ENCODE measurements around the gene PSME3. TPM values are rescaled to one million over a fixed set of nuclear protein-coding genes. Genes with fewer than 3 reads are reported as not detected.

The PSME3 gene
- total RNA-seq, 2 donors from 2014 or later: 153 to 178 TPM

- no peaks in the 10 kb centered on the region for H3K4me1 ChIP-seq (ENCODE audit: control insufficient read depth, insufficient read depth, low read length)
- no peak for TF ChIP-seq CTCF (conservative IDR thresholded peaks at IDR 0.05)
- WGBS, 2 experiments (ENCODE audit: insufficient coverage in 1 of 2, insufficient read length in 1 of 2): 94 to 96% methylated on average over 14 to 15 of the region's 15 CpGs
Measured at GRCh38 chr17:42852351-42852750, 19.2 kb downstream of the PSME3 start.

GRCh38 chr17:42853004-42853403, 19.8 kb downstream of the PSME3 start:
- Mint-ChIP-seq H3K27ac (no peak overlapping the region), H3K36me3 (ENCODE audit: low read depth) (no peaks in the 10 kb centered on the region), H3K27me3 (ENCODE audit: insufficient read depth) (no peaks in the 10 kb centered on the region), H3K9me3 (no peaks in the 10 kb centered on the region), H3K4me1 (peaks cover 1% of the 10 kb centered on the region), H3K4me3 (no peak overlapping the region)
- Histone ChIP-seq H3K4me3 (ENCODE audit: low read length) (no peak overlapping the region), H3K27ac (ENCODE audit: low read depth, low read length) (no peak overlapping the region), H3K9ac (ENCODE audit: extremely low read depth, low read length, poor library complexity, severe bottlenecking) (no peak overlapping the region), H3K27me3 (ENCODE audit: control insufficient read depth, insufficient read depth, low read length, poor library complexity, severe bottlenecking) (no peaks in the 10 kb centered on the region), H3K9me3 (ENCODE audit: control insufficient read depth, low read length) (no peaks in the 10 kb centered on the region), H3K36me3 (ENCODE audit: control insufficient read depth, insufficient read depth, low read length) (no peaks in the 10 kb centered on the region), H3K4me1 (ENCODE audit: control insufficient read depth, insufficient read depth, low read length) (no peaks in the 10 kb centered on the region)
- no peak for TF ChIP-seq CTCF (conservative IDR thresholded peaks at IDR 0.05)
- 85 to 100% methylated on average over 1 to 4 of the region's 4 CpGs for WGBS, 2 experiments (ENCODE audit: insufficient coverage in 1 of 2, insufficient read length in 1 of 2)
- DNase-seq: no peak

More at GRCh38 chr17:42852351-42852750, 19.2 kb downstream of the PSME3 start:
- H3K9me3 Mint-ChIP-seq: no peaks in the 10 kb centered on the region
- H3K27me3 Mint-ChIP-seq (ENCODE audit: insufficient read depth): no peaks in the 10 kb centered on the region
- no peak for DNase-seq
- H3K4me3 ChIP-seq (ENCODE audit: low read length): no peak overlapping the region
- no peak overlapping the region for H3K27ac ChIP-seq (ENCODE audit: low read depth, low read length)
- no peaks in the 10 kb centered on the region for H3K36me3 Mint-ChIP-seq (ENCODE audit: low read depth)
- no peak overlapping the region for H3K27ac Mint-ChIP-seq
- H3K4me3 Mint-ChIP-seq: no peak overlapping the region
- no peaks in the 10 kb centered on the region for H3K27me3 ChIP-seq (ENCODE audit: control insufficient read depth, insufficient read depth, low read length, poor library complexity, severe bottlenecking)
- no peaks in the 10 kb centered on the region for H3K36me3 ChIP-seq (ENCODE audit: control insufficient read depth, insufficient read depth, low read length)
- no peak overlapping the region for H3K9ac ChIP-seq (ENCODE audit: extremely low read depth, low read length, poor library complexity, severe bottlenecking)
- H3K9me3 ChIP-seq (ENCODE audit: control insufficient read depth, low read length): no peaks in the 10 kb centered on the region
- H3K4me1 Mint-ChIP-seq: peaks cover 1% of the 10 kb centered on the region

GRCh38 chr17:42853597-42853967, 20.4 kb downstream of the PSME3 start:
- Mint-ChIP-seq H3K27ac (no peak overlapping the region), H3K27me3 (ENCODE audit: insufficient read depth) (no peaks in the 10 kb centered on the region), H3K9me3 (no peaks in the 10 kb centered on the region), H3K36me3 (ENCODE audit: low read depth) (no peaks in the 10 kb centered on the region), H3K4me3 (no peak overlapping the region), H3K4me1 (peaks cover 1% of the 10 kb centered on the region)
- H3K9me3 ChIP-seq (ENCODE audit: control insufficient read depth, low read length): no peaks in the 10 kb centered on the region
- no peaks in the 10 kb centered on the region for H3K27me3 ChIP-seq (ENCODE audit: control insufficient read depth, insufficient read depth, low read length, poor library complexity, severe bottlenecking)
- H3K27ac ChIP-seq (ENCODE audit: low read depth, low read length): no peak overlapping the region
- TF ChIP-seq CTCF (conservative IDR thresholded peaks at IDR 0.05): no peak
- no peak for DNase-seq
- no peaks in the 10 kb centered on the region for H3K4me1 ChIP-seq (ENCODE audit: control insufficient read depth, insufficient read depth, low read length)
- H3K9ac ChIP-seq (ENCODE audit: extremely low read depth, low read length, poor library complexity, severe bottlenecking): no peak overlapping the region
- WGBS, 2 experiments (ENCODE audit: insufficient coverage in 1 of 2, insufficient read length in 1 of 2): 90 to 95% methylated on average over 5 of the region's 5 CpGs
- no peak overlapping the region for H3K4me3 ChIP-seq (ENCODE audit: low read length)
- H3K36me3 ChIP-seq (ENCODE audit: control insufficient read depth, insufficient read depth, low read length): no peaks in the 10 kb centered on the region
